ENCODE data around the gene ZFAND3.

Gene ZFAND3

DNA sequence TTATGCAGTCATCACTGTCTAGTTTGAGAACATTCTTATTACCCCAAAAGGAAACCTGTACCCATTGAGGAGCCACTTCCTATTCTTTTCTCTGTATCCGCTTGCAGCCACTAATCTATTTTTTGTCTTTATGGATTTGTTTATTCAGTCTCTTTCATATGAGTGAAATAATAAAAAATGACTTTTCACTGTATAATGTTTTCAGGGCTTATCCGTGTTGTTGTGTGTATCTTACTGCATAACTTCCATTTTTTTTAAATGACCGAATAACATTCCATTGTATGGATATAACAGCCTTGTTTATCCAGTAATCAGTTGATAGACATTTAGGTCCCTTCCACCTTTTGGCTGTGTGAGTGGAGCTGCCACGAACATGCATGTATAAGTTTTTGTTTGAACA is 86.6 kb downstream of the ZFAND3 start:
- Histone ChIP-seq H3K4me3 (no peak overlapping the region), H4K20me1 (peaks cover 46 to 100% (median 98%) of the 10 kb centered on the region in 11 experiments; a peak in 21 of 22 replicates), H3K27me3 (no peaks in the 10 kb centered on the region), H3K9ac (no peak overlapping the region), H3K27ac (no peak overlapping the region), H3K9me3 (replicated peaks in 1 of 11) (peaks cover 0 to 6% (median 0%) of the 10 kb centered on the region in 11 experiments; a peak in 4 of 22 replicates), H3K4me1 (peaks cover 0 to 22% (median 0%) of the 10 kb centered on the region in 10 experiments; a peak in 6 of 20 replicates), H3K4me2 (peak overlapping the region in 2 of 11 experiments; percentile 18 to 20; a peak in 2 of 22 replicates), H3K36me3 (peaks cover 0 to 15% (median 0%) of the 10 kb centered on the region in 11 experiments; a peak in 7 of 22 replicates)
- TF ChIP-seq Cebpa-rat (IDR thresholded peaks at IDR 0.05): no peak

GRCh38 chr6:37910998-37911397 is 91.5 kb downstream of the ZFAND3 start:
- peaks cover 0 to 19% (median 0%) of the 10 kb centered on the region in 10 experiments; a peak in 6 of 20 replicates for H3K4me1 ChIP-seq
- H3K36me3 ChIP-seq: peaks cover 7 to 38% (median 21%) of the 10 kb centered on the region in 11 experiments; a peak in 19 of 22 replicates
- H4K20me1 ChIP-seq: peaks cover 37 to 100% (median 98%) of the 10 kb centered on the region in 11 experiments; a peak in 21 of 22 replicates
- H3K9me3 ChIP-seq (replicated peaks in 1 of 11): peaks cover 0 to 21% (median 6%) of the 10 kb centered on the region in 11 experiments; a peak in 9 of 22 replicates
- H3K9ac ChIP-seq: no peak overlapping the region
- H3K27me3 ChIP-seq: no peaks in the 10 kb centered on the region
- H3K4me3 ChIP-seq: no peak overlapping the region
- H3K4me2 ChIP-seq: no peak overlapping the region
- no peak for TF ChIP-seq Cebpa-rat (IDR thresholded peaks at IDR 0.05)
- no peak overlapping the region for H3K27ac ChIP-seq

DNA sequence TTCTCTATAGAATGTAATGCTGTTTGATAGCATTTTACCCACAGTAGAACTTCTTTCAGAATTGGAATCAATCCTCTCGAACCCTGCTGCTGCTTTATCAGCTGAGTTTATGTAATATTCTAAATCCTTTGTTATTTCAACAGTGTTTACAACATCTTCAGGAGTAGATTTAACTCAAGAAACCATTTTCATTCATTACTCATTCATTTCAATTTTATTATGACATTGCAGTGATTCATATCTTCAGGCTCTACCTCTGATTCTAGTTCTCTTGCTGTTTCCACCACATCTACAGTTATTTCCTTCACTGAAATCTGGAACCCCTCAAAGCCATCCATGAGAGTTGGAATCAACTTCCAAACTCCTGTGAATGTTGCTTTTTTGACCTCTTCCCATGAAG is 93.7 kb downstream of the ZFAND3 start:
- Histone ChIP-seq H3K4me1 (peaks cover 0 to 12% (median 0%) of the 10 kb centered on the region in 10 experiments; a peak in 5 of 20 replicates), H3K27me3 (no peaks in the 10 kb centered on the region), H4K20me1 (peaks cover 49 to 100% (median 99%) of the 10 kb centered on the region in 11 experiments; a peak in 21 of 22 replicates), H3K9ac (no peak overlapping the region), H3K27ac (no peak overlapping the region), H3K36me3 (peaks cover 19 to 50% (median 28%) of the 10 kb centered on the region in 11 experiments; a peak in 19 of 22 replicates), H3K9me3 (replicated peaks in 1 of 11) (peaks cover 0 to 21% (median 6%) of the 10 kb centered on the region in 11 experiments; a peak in 9 of 22 replicates), H3K4me2 (no peak overlapping the region), H3K4me3 (no peak overlapping the region)
- no peak for TF ChIP-seq Cebpa-rat (IDR thresholded peaks at IDR 0.05)

DNA sequence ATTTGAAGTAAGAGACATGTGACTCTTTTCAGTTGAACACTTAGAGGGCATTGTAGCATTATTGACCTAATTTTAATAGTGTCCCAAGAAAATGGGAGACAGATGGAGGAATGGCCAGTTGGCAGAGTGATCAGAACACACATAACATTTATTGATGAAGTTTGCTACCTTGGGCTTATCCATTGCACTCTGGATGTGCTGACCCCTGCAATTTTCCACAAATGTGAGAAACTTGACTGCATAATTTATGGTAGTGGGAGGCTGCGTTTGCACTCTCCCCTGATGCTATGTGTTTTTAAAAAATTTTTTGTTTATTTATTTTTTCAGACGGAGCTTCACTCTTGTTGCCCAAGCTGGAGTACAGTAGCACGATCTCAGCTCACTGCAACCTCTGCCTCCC is 95.9 kb downstream of the ZFAND3 start:
- H3K4me2 ChIP-seq: no peak overlapping the region
- peaks cover 0 to 4% (median 0%) of the 10 kb centered on the region in 10 experiments; a peak in 4 of 20 replicates for H3K4me1 ChIP-seq
- no peaks in the 10 kb centered on the region for H3K27me3 ChIP-seq
- peaks cover 0 to 21% (median 6%) of the 10 kb centered on the region in 11 experiments; a peak in 9 of 22 replicates for H3K9me3 ChIP-seq (replicated peaks in 1 of 11)
- H4K20me1 ChIP-seq: peaks cover 47 to 100% (median 100%) of the 10 kb centered on the region in 11 experiments; a peak in 21 of 22 replicates
- H3K27ac ChIP-seq: no peak overlapping the region
- peaks cover 19 to 48% (median 28%) of the 10 kb centered on the region in 11 experiments; a peak in 19 of 22 replicates for H3K36me3 ChIP-seq
- H3K9ac ChIP-seq: no peak overlapping the region
- no peak for TF ChIP-seq Cebpa-rat (IDR thresholded peaks at IDR 0.05)
- H3K4me3 ChIP-seq: no peak overlapping the region

GRCh38 chr6:37916149-37916548 is 96.6 kb downstream of the ZFAND3 start:
- Histone ChIP-seq H3K9me3 (replicated peaks in 1 of 11) (peaks cover 0 to 16% (median under 1%) of the 10 kb centered on the region in 11 experiments; a peak in 7 of 22 replicates), H3K4me2 (no peak overlapping the region), H3K27me3 (no peaks in the 10 kb centered on the region), H3K4me3 (no peak overlapping the region), H3K36me3 (peaks cover 19 to 43% (median 28%) of the 10 kb centered on the region in 11 experiments; a peak in 19 of 22 replicates), H3K27ac (no peak overlapping the region), H3K9ac (no peak overlapping the region), H3K4me1 (peaks cover 0 to 9% (median 0%) of the 10 kb centered on the region in 10 experiments; a peak in 4 of 20 replicates), H4K20me1 (peaks cover 50 to 100% (median 100%) of the 10 kb centered on the region in 11 experiments; a peak in 21 of 22 replicates)
- TF ChIP-seq Cebpa-rat (IDR thresholded peaks at IDR 0.05): no peak

- peaks cover 48 to 100% (median 100%) of the 10 kb centered on the region in 11 experiments; a peak in 21 of 22 replicates for H4K20me1 ChIP-seq
- peaks cover 19 to 43% (median 28%) of the 10 kb centered on the region in 11 experiments; a peak in 19 of 22 replicates for H3K36me3 ChIP-seq
- no peaks in the 10 kb centered on the region for H3K27me3 ChIP-seq
- no peak for TF ChIP-seq Cebpa-rat (IDR thresholded peaks at IDR 0.05)
- H3K4me1 ChIP-seq: peaks cover 0 to 9% (median 0%) of the 10 kb centered on the region in 10 experiments; a peak in 4 of 20 replicates
- no peak overlapping the region for H3K27ac ChIP-seq
- H3K4me2 ChIP-seq: no peak overlapping the region
- H3K9ac ChIP-seq: no peak overlapping the region
- no peak overlapping the region for H3K4me3 ChIP-seq
- peaks cover 0 to 16% (median 0%) of the 10 kb centered on the region in 11 experiments; a peak in 7 of 22 replicates for H3K9me3 ChIP-seq (replicated peaks in 1 of 11)
Observed at GRCh38 chr6:37916675-37917074, 97.1 kb downstream of the ZFAND3 start.

- H3K4me2 ChIP-seq: no peak overlapping the region
- H3K4me1 ChIP-seq: peaks cover 0 to 9% (median 0%) of the 10 kb centered on the region in 10 experiments; a peak in 4 of 20 replicates
- no peaks in the 10 kb centered on the region for H3K27me3 ChIP-seq
- H4K20me1 ChIP-seq: peaks cover 45 to 100% (median 100%) of the 10 kb centered on the region in 11 experiments; a peak in 21 of 22 replicates
- H3K9ac ChIP-seq: no peak overlapping the region
- no peak for TF ChIP-seq Cebpa-rat (IDR thresholded peaks at IDR 0.05)
- H3K36me3 ChIP-seq: peaks cover 19 to 43% (median 28%) of the 10 kb centered on the region in 11 experiments; a peak in 19 of 22 replicates
- no peak overlapping the region for H3K27ac ChIP-seq
- H3K9me3 ChIP-seq (replicated peaks in 1 of 11): peaks cover 0 to 16% (median 0%) of the 10 kb centered on the region in 11 experiments; a peak in 7 of 22 replicates
- no peak overlapping the region for H3K4me3 ChIP-seq
Observed at GRCh38 chr6:37917566-37917965, 98.0 kb downstream of the ZFAND3 start.

GRCh38 chr6:37919417-37920157 is 100.1 kb downstream of the ZFAND3 start:
- Histone ChIP-seq H3K4me2 (no peak overlapping the region), H4K20me1 (peaks cover 50 to 100% (median 100%) of the 10 kb centered on the region in 11 experiments; a peak in 21 of 22 replicates)

More at GRCh38 chr6:37919417-37920157, 100.1 kb downstream of the ZFAND3 start:
- Histone ChIP-seq H3K9ac (no peak overlapping the region), H3K9me3 (replicated peaks in 1 of 11) (no peaks in the 10 kb centered on the region), H3K4me3 (no peak overlapping the region), H3K4me1 (peaks cover 0 to 24% (median 0%) of the 10 kb centered on the region in 10 experiments; a peak in 6 of 20 replicates), H3K27me3 (no peaks in the 10 kb centered on the region), H3K27ac (no peak overlapping the region), H3K36me3 (peaks cover 11 to 30% (median 22%) of the 10 kb centered on the region in 11 experiments; a peak in 19 of 22 replicates)
- no peak for TF ChIP-seq Cebpa-rat (IDR thresholded peaks at IDR 0.05)
